ENCODE measurements around the gene ZNF462.
"Not testable (repeated sequence)": the region's sequence is repeated elsewhere in the genome, so short reads cannot be mapped to it uniquely, and the experiment has no call there.

Gene ZNF462

GRCh38 chr9:106887066-106887465, 24.1 kb downstream of the ZNF462 start:
- DNase-seq (ENCODE audit: low read depth in 2 of 2, low spot score in 1 of 2) = no peak

GRCh38 chr9:106889061-106889590, 26.2 kb downstream of the ZNF462 start:
- DNase-seq (ENCODE audit: low read depth in 2 of 2, low spot score in 1 of 2) = no peak

- no peak for DNase-seq (ENCODE audit: low read depth in 2 of 2, low spot score in 1 of 2)
These were observed 27.6 kb downstream of the ZNF462 start for GRCh38 chr9:106890608-106891007.

DNA sequence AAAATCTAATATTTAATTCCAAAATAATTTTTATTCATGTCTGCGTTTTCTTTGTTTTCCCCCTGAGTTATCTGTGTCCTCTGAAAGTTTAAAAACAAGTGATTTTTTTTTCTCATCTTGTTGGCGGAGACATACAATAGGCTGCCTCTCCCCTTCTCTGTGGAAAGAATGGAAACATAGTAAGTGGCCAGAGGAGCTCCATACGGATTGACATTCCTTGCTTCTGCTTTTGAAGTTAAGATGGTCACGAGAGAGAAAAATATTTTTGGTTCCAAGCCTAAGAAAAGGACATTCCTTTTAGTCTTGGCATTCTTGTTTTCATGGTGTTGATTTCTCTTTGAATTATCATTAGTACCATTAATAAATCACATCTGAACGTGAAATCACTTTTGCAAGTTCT, 28.3 kb downstream of the ZNF462 start:
- no peak for DNase-seq (ENCODE audit: low read depth in 2 of 2, low spot score in 1 of 2)

GRCh38 chr9:106892632-106893031, 29.7 kb downstream of the ZNF462 start:
- DNase-seq (ENCODE audit: low read depth in 2 of 2, low spot score in 1 of 2) = no peak

- DNase-seq (ENCODE audit: low read depth in 2 of 2, low spot score in 1 of 2) = no peak
These were observed 30.1 kb downstream of the ZNF462 start for GRCh38 chr9:106893088-106893487.

GRCh38 chr9:106896695-106897094, 33.7 kb downstream of the ZNF462 start:
- DNase-seq (ENCODE audit: low read depth in 2 of 2, low spot score in 1 of 2) = no peak

- DNase-seq (ENCODE audit: low read depth in 2 of 2, low spot score in 1 of 2) = no peak
These were observed 34.3 kb downstream of the ZNF462 start for GRCh38 chr9:106897236-106897635.

DNA sequence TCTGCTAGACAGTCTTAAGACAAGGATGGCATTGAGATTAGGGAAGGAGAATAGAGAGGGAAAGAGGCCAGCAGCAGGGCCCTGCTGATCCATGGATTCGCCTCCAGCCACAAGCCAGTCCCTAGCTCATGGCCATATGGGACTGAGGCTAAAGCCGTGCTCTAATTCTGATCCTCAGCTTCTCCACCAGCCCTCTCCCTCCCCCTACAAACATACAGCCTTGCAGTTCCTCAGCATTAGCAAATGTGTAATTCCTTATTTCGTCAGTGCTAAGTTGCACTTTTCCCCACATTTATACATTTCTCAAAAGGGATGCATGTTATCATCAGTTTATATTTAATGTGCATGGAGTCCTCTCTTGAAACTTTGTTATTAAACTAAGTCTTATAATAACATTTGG, 34.8 kb downstream of the ZNF462 start:
- DNase-seq (ENCODE audit: low read depth in 2 of 2, low spot score in 1 of 2) = no peak

DNA sequence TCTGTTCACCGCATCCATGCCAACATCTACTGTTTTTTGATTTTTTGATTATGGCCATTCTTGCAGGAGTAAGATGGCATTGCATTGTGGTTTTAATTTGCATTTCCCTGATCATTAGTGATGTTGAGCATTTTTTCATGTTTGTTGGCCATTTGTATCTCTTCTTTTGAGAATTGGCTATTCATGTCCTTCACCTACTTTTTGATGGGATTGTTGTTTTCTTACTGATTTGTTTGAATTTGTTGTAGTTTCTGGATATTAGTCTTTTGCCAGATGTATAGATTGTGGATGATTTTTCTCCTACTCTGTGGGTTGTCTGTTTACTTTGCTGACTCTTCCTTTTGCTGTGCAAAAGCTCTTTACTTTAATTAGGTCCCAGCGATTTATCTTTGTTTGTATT, 37.6 kb downstream of the ZNF462 start:
- not testable (repeated sequence) for DNase-seq (ENCODE audit: low read depth in 2 of 2, low spot score in 1 of 2)

- DNase-seq (ENCODE audit: low read depth in 2 of 2, low spot score in 1 of 2) = no peak
These were observed 43.2 kb downstream of the ZNF462 start for GRCh38 chr9:106906129-106906528.

- no peak for DNase-seq (ENCODE audit: low read depth in 2 of 2, low spot score in 1 of 2)
These were observed 49.0 kb downstream of the ZNF462 start for GRCh38 chr9:106911951-106912350.

DNA sequence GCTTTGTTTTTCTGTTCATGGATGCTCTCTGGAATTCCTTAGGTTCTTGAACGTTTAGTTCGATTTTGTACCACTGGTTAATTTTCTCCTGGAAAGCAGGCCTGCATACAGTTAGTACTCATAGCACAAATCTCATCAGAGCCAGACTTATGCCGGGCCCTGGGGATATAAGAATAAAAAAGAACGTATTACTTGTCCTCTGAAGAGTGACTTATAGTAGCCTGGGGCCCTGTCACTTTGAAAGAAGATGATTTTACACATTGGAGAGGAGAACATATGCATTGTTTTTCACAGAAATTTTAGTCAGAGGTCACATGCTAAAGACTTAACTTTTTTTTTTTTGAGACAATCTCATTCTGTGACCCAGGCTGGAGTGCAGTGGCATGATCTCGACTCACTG, 50.3 kb downstream of the ZNF462 start:
- no peak for DNase-seq (ENCODE audit: low read depth in 2 of 2, low spot score in 1 of 2)

DNA sequence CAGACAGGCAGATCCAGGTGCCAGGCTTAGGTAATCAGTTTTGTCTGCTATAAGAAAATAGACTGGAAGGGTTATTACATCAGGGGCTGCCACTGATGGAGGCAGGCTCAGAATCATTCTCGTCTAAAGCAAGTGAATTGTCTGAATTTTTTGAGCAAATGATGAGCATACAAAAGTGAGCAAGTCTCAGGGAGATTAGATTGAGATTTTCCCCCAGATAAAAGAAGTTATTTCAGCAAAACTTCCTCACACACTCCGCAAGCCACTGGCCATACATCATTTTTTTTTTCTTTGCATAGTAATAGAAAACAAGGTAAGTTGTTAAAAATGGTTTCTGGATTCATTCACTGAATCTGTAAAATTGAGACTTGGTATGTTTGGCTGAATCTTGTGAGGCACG, 52.9 kb downstream of the ZNF462 start:
- DNase-seq (ENCODE audit: low read depth in 2 of 2, low spot score in 1 of 2) = no peak

GRCh38 chr9:106916466-106917235, 53.7 kb downstream of the ZNF462 start:
- DNase-seq (ENCODE audit: low read depth in 2 of 2, low spot score in 1 of 2) = no peak

DNA sequence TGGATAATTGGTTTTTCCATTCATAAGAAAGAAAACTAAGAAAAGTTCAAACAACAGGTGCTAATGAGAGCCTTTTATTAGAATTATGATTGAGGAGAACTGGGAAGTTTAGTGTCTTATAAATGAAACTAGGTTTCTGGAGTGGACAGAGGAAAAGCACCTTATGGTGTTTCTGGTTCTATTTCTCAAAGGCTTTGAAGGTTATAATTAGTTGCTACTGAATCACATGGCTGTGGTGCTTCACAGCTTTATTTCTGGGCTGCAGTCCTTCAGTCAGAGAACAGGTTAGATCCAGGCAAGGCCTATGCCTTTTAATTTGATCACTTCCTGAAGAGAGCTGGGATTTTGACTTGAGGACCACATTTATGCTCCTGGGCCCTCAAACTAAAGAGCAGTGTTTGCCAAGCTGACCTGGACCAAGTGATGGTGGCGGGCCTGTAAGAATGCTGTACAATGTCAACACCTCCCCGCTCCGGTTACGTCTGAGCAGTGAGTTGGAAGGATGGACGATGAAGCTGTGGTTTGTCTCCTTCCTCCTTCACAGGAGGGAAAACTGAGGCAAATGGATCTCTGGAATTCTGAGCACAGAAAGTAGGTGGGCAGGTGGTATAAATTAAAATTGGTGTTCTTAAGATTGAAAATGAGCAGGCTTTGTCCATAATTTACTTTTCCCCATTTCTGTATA, 56.0 kb downstream of the ZNF462 start:
- no peak for DNase-seq (ENCODE audit: low read depth in 2 of 2, low spot score in 1 of 2)

- DNase-seq (ENCODE audit: low read depth in 2 of 2, low spot score in 1 of 2) = no peak
These were observed 57.1 kb downstream of the ZNF462 start for GRCh38 chr9:106920091-106920490.

- no peak for DNase-seq (ENCODE audit: low read depth in 2 of 2, low spot score in 1 of 2)
These were observed 57.8 kb downstream of the ZNF462 start for GRCh38 chr9:106920701-106921283.

DNA sequence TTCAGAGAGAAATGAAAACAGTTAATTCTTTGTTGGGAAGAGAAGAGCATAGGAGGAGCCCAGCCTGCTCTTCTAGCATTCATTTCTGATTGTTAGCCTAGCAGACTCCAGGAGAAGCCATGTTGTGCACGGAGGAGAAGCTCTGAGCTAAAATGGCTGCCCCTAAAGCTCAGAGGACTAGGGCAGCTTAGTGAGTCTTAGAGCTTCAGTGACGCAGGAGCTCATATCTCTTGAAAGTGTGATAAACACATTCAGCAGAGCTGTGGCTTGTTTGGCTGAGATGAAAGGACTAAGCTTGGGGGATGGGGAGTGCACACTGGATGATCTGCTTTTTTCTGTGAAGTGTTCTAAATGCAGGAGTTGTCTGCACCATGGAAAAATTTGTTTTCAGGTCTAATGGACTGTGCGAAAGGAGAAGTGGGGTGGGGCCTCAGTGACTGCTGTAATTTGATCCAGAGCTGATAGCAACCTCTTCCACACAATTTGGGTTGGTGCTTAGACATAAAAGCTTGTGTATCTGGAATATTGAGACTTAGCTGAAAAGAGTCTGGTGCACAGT, 58.5 kb downstream of the ZNF462 start:
- DNase-seq (ENCODE audit: low read depth in 2 of 2, low spot score in 1 of 2) = no peak

DNA sequence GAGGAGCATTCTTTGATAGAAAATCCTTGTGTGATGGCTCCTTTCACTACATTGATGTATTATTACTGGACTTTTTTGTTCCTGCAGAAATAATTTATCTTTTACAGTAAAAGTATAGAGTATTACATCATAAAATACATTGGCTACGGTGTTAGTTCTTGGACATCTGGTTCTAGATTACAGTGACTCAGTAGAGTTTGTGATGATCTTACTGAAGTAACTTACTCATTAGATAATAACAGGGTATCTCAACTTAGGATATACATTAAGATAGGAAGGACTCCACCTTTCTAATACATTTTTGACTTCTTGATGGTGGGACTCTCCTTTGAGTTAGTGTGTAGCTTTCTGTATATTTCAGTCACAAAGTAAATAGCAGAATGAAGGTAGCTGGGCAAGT, 59.1 kb downstream of the ZNF462 start:
- DNase-seq (ENCODE audit: low read depth in 2 of 2, low spot score in 1 of 2) = no peak

DNA sequence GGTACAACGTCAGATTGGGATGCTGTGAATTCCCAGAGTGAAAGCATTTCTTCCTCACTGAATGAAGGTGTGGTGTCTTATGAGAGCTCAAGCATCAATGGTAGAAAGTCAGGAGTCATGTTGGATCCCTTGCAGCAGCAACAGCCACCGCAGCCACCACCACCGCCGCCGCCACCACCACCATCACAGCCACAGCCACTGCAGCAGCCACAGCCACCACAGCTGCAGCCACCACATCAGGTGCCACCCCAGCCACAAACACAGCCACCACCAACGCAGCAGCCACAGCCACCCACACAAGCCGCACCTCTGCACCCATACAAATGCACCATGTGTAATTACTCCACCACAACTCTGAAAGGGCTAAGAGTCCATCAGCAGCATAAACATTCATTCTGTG, 62.4 kb downstream of the ZNF462 start:
- no peak for DNase-seq (ENCODE audit: low read depth in 2 of 2, low spot score in 1 of 2)

GRCh38 chr9:106927916-106928315, 65.0 kb downstream of the ZNF462 start:
- no peak for DNase-seq (ENCODE audit: low read depth in 2 of 2, low spot score in 1 of 2)

Data from stimulated activated CD8-positive, alpha-beta memory T cell treated with anti-CD3 and anti-CD28 coated beads, Interleukin-4, amount 100 ng/mL, for 4 hours (primary cell).